ENCODE data around the gene DPY19L2. TPM values are rescaled to one million over a fixed set of nuclear protein-coding genes. Genes with fewer than 3 reads are reported as not detected.
A peak's percentile ranks its signal among the peaks of the same experiment; 100 is the strongest.
"Not testable (repeated sequence)": the region's sequence is repeated elsewhere in the genome, so short reads cannot be mapped to it uniquely, and the experiment has no call there.

The DPY19L2 gene
- total RNA-seq, result 10 to 100 TPM; 29.4 to 58.8 (median 47.4) TPM
- 100 to 1,000 TPM in 1 of 2 donors, 10 to 100 TPM in 1; 10.7 to 171 TPM for polyA plus RNA-seq
- long read RNA-seq, donor 1, partial matches to known transcripts, result 8 of 21 reads
- long read RNA-seq, donor 1, other reads (novel, unspliced or antisense), result 13 of 21 reads
- long read RNA-seq, donor 2, full-length matches to known transcripts, result 1 of 43 reads
- long read RNA-seq, donor 2, partial matches to known transcripts, result 9 of 43 reads
- long read RNA-seq, donor 2, other reads (novel, unspliced or antisense), result 33 of 43 reads
- long read RNA-seq, donor 3, full-length matches to known transcripts, result 1 of 56 reads
- long read RNA-seq, donor 3, partial matches to known transcripts, result 15 of 56 reads
- long read RNA-seq, donor 3, other reads (novel, unspliced or antisense), result 40 of 56 reads

GRCh38 chr12:63668028-63668799 lies at the start of gene DPY19L2:
Gene DPY19L2 (minus strand): TSS chr12:63668493. CDS start chr12:63668393, 100 bp downstream.
- Histone ChIP-seq H3K9me3 (no peaks in the 10 kb centered on the region), H3K36me3 (no peaks in the 10 kb centered on the region), H3K27me3 (peaks cover 0 to 14% (median 0%) of the 10 kb centered on the region in 7 donors), H3K4me1 (peaks cover 0 to 8% (median 0%) of the 10 kb centered on the region in 9 donors), H3K4me3 (peak within 1 kb of the TSS; percentile 54 to 75 (median 74)), H3K27ac (peak within 1 kb of the TSS; percentile 76 to 96 (median 94))
- ATAC-seq, result peak; percentile 95 to 99 (median 97)
- DNase-seq, result peak; percentile 82 to 83
- WGBS, 2 donors, result 0 to 1% methylated on average over 55 to 56 of the region's 56 CpGs
- intact Hi-C loops (cut with DNase I), result loop anchor here in 2 of 10 donors (10.0 kb wide), 2 partner anchors 127 to 563 kb away; no protein-coding TSS in a partner anchor
- TF ChIP-seq CTCF (IDR thresholded peaks at IDR 0.05), result no peak

DNA sequence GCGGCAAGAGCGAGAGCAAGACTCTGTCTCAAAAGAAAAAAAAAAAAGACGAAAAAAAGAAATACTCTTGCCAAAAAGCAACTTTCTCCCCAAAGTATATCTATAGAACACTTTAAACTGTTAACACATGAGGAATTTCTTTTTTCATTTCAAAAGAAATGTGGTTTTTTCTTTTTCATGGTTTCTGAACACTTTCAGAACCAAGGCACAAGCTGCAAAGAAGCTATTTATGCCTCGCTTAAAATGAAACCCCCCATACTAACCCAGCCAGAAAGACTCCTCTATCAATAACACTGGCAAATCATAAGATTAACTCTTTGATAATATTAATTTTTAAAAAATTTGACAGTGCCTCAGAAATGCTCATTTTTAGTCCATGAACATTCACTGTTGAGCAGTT lies 48.6 kb upstream of the DPY19L2 start:
- H3K27me3 ChIP-seq; H3K4me1 ChIP-seq; ATAC-seq; H3K4me3 ChIP-seq; H3K36me3 ChIP-seq; DNase-seq; H3K27ac ChIP-seq; intact Hi-C loops (cut with DNase I); H3K9me3 ChIP-seq: not testable (repeated sequence)
- WGBS, 2 donors, result 87 to 92% methylated on average over 4 of the region's 4 CpGs

DNA sequence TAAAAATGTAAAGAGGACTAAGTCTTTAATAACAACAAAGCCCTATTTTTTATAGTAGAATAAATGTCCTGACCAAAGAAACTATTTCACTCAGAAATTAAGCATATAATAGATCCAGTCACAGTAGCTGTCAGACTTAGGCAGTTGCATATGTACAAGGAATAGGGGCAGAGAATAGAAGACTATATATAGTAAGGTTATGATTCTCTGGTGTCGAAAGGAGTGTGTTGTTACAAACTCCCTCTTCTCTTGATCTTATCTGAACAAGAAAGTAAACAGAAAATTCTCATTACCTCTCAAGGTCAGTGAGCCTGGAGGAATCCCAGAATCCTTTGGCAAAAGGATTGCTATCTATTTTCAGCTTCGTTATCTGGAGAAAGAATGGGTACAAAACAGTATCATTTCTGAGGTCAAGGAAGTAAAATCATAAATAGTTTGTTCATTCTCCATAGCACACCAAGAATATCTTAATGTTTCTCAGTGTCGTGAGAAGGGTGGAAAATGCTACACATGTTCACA lies 46.9 kb upstream of the DPY19L2 start:
- H3K27me3 ChIP-seq; H3K36me3 ChIP-seq; intact Hi-C loops (cut with DNase I); H3K4me3 ChIP-seq; H3K4me1 ChIP-seq; H3K9me3 ChIP-seq; DNase-seq: not testable (repeated sequence)
- 20 to 21% methylated on average over 3 of the region's 3 CpGs for WGBS, 2 donors
- peak overlapping the region in 1 of 10 donors; percentile 35 for H3K27ac ChIP-seq
- ATAC-seq, result peak in 1 of 8 donors; percentile 76

- ATAC-seq; intact Hi-C loops (cut with DNase I): not testable (repeated sequence)
- 89 to 97% methylated on average over 1 of the region's 1 CpG for WGBS, 2 donors
Observed at GRCh38 chr12:63714409-63714808, 46.1 kb upstream of the DPY19L2 start.

GRCh38 chr12:63713681-63714075 lies 45.4 kb upstream of the DPY19L2 start:
- H3K36me3 ChIP-seq; H3K4me3 ChIP-seq; H3K27ac ChIP-seq; intact Hi-C loops (cut with DNase I); DNase-seq; ATAC-seq; H3K9me3 ChIP-seq; H3K4me1 ChIP-seq; H3K27me3 ChIP-seq: not testable (repeated sequence)
- 66 to 68% methylated on average over 2 of the region's 2 CpGs for WGBS, 2 donors

More at GRCh38 chr12:63714409-63714808, 46.1 kb upstream of the DPY19L2 start:
- not testable (repeated sequence) for H3K27me3 ChIP-seq, H3K27ac ChIP-seq, H3K36me3 ChIP-seq, H3K9me3 ChIP-seq, H3K4me1 ChIP-seq, H3K4me3 ChIP-seq, DNase-seq

- intact Hi-C loops (cut with DNase I); H3K9me3 ChIP-seq; DNase-seq; H3K4me1 ChIP-seq; H3K27me3 ChIP-seq; H3K36me3 ChIP-seq; H3K27ac ChIP-seq; H3K4me3 ChIP-seq: not testable (repeated sequence)
- peak in 6 of 8 donors; percentile 29 to 85 (median 56) for ATAC-seq
- 67 to 69% methylated on average over 1 of the region's 1 CpG for WGBS, 2 donors
Observed at GRCh38 chr12:63712979-63713680, 44.8 kb upstream of the DPY19L2 start.

DNA sequence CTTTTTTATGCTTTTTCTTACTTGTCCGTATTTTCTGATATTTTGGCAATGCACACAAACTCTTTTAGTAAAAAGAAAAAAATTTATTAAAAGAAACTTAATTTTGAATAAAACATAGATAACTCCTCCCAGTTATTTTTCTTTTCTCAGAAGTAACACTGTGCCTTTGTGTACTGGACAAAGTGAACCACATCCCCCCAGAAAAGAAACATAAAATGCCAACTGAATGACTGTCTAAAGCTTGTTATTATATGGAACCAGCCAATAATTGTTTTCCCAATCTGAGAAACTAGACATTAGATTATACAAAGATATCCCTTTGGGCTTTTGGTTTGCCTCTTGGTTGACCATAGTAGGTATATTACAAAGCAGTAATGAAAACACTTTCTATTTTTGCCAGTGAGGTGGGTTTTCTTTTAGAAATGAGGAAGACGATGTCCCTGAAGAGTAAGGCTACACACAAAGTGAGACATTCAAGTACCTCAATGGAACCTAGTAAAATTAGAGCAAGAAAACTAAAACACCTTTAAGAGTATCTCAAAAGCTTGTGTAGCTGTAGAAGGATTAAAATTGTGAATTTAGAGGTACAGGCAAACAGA lies 44.2 kb upstream of the DPY19L2 start:
- H3K4me3 ChIP-seq; H3K27me3 ChIP-seq; intact Hi-C loops (cut with DNase I); H3K4me1 ChIP-seq; H3K36me3 ChIP-seq; H3K27ac ChIP-seq; H3K9me3 ChIP-seq; DNase-seq; ATAC-seq: not testable (repeated sequence)
- 85% methylated on average over 2 of the region's 2 CpGs for WGBS, 2 donors

DNA sequence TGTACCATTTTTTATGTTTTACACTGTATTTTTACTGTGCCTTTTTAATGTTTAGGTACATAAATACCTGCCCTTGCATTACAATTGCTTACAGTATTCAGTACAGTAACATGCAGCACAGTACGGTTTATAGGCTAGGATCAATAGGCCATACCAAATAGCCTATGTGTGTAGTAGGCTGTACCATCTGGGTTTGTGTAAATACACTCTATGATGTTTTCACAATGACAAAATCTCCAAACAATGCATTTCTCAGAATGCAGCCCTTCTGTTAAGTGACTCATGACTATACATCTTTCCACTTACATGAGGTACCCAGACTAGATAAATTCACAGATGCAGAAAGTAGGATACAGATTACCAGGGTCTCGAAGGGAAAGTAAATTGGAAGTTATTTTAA lies 43.0 kb upstream of the DPY19L2 start:
- H3K36me3 ChIP-seq; intact Hi-C loops (cut with DNase I); H3K4me3 ChIP-seq; H3K27ac ChIP-seq; H3K27me3 ChIP-seq; H3K9me3 ChIP-seq; DNase-seq; ATAC-seq: not testable (repeated sequence)
- peaks cover 0 to 13% (median 0%) of the 10 kb centered on the region in 9 donors for H3K4me1 ChIP-seq
- 84 to 86% methylated on average over 2 of the region's 2 CpGs for WGBS, 2 donors

Data from heart right ventricle (tissue), 16 donors.